Measurements from ENCODE around the gene AP3B2. TPM values are rescaled to one million over a fixed set of nuclear protein-coding genes. Genes with fewer than 3 reads are reported as not detected.
A peak's percentile ranks its signal among the peaks of the same experiment; 100 is the strongest.
"Not testable (repeated sequence)": the region's sequence is repeated elsewhere in the genome, so short reads cannot be mapped to it uniquely, and the experiment has no call there.

The AP3B2 gene, protein sequence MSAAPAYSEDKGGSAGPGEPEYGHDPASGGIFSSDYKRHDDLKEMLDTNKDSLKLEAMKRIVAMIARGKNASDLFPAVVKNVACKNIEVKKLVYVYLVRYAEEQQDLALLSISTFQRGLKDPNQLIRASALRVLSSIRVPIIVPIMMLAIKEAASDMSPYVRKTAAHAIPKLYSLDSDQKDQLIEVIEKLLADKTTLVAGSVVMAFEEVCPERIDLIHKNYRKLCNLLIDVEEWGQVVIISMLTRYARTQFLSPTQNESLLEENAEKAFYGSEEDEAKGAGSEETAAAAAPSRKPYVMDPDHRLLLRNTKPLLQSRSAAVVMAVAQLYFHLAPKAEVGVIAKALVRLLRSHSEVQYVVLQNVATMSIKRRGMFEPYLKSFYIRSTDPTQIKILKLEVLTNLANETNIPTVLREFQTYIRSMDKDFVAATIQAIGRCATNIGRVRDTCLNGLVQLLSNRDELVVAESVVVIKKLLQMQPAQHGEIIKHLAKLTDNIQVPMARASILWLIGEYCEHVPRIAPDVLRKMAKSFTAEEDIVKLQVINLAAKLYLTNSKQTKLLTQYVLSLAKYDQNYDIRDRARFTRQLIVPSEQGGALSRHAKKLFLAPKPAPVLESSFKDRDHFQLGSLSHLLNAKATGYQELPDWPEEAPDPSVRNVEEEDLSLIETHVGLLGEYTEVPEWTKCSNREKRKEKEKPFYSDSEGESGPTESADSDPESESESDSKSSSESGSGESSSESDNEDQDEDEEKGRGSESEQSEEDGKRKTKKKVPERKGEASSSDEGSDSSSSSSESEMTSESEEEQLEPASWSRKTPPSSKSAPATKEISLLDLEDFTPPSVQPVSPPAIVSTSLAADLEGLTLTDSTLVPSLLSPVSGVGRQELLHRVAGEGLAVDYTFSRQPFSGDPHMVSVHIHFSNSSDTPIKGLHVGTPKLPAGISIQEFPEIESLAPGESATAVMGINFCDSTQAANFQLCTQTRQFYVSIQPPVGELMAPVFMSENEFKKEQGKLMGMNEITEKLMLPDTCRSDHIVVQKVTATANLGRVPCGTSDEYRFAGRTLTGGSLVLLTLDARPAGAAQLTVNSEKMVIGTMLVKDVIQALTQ
- total RNA-seq: not detected in 2 replicates

DNA sequence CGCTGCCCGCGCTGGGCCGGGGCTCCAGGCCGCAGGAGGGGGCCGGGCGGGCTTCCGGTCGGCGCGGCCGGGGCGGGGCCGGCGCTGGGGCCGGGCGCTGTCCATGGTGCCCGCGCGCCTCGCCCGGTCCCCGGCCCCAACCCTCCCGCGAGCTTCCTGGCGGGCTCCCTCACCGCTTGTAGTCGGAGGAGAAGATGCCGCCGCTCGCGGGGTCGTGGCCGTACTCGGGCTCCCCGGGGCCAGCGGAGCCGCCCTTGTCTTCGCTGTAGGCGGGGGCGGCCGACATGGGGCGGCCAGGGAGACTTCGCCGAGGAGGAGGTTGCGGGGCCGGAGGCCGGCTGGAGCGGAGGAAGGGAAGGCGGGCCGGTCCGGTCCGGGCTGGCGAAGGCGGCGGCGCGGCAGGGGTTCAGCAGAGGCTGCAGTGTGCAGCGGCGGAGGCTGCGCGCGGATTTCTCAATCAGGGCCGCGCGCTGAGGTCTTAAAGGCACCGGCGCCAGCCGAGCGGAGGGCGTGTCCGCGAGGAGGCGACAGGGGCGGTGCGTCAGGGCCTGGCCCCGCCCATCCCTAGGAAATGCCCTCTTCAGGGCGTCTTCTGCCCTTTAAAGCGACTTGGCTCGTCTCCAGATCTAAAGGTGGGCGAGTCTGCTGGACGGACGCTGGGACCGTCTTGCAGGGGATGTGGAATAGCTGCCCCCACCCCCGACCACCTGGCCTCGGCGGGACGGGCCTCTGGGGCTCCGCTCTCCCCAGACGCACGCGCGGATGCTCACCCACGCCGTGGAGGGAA is at the start of gene AP3B2:
AP3B2 (minus strand) TSS at position 455 of the 787 bp plus-strand sequence; CDS start at position 286, 169 bp downstream.
- no peak for DNase-seq (ENCODE audit: low read depth, low spot score)

DNA sequence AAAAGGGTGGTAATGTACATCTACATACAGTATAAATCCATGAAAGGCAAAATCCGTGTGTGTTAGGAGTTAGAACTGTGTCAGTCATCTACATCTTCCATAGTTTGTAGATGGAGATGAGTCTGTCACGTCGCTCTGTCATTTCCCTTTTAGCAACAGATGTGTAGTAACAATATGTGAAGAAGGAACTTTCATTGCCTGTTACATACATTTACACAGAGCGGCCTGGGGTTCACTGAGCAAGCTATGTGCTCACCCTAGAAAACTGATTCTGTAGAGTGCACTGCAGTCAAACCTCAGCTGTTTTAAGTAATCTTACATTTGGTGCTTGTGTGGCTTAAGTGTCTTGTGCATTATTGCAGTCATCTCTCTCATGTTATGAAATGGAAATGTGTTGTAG is 41.6 kb upstream of the AP3B2 start:
- DNase-seq (ENCODE audit: low read depth, low spot score): no peak

DNA sequence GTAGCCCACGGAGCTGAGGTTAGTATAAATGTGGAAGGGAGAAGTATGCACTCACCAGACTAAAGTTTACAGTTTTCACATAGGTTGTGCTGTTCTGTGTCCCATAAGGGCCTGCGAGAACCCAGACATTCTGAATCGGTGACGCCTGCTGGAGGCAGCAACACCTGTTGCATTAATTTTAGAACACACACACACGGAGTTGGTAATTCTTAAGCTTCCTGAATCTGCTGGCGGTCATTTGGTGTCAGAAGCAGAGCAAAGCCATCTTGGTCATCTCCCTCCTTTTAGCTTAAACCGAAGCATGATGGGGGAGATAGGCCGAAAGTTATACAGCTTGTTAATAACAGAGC is 41.1 kb upstream of the AP3B2 start:
- no peak for DNase-seq (ENCODE audit: low read depth, low spot score)

DNA sequence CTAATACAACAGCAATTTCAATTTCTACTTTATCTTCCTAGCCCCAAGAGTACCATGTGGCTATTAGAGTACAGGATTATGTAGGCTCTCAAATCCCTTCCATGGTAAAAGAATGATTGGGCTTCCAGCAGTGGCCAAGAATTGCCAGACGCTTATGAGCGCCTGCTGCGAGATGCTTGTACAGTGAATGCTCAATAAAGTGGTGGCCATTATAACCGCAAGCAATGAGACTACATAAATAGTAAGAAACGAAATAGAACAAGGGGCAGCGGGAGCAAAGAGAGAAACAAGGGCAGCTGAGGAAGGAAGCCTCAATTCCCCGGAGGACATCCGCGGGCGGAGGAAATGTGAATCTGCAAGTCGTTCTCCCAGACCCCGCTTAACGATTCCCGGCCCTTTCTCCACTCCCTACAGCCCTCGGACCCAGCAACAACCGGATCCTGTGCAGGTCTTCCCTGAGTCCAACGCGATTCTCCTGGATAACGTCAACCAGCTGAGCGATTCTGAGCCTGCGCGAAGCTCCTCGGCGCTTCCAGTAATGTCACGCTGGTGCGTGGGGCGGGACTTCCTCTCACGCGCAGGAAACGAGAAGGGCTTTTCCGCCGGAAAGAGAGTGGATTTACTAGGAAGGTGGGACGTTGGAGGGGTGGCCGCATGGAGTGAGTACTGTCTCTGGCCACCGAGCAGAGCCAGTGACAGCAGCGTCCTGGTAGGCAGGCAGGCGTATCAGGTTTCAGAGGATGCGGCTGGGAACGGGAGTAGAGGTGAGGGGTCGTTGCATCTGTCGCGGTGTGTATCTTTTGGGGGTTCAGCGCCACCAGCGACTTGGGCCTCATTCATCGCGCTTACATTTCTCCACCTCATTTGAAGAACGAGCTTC is 40.5 kb upstream of the AP3B2 start:
- peak; percentile 81 for DNase-seq (ENCODE audit: low read depth, low spot score)

DNA sequence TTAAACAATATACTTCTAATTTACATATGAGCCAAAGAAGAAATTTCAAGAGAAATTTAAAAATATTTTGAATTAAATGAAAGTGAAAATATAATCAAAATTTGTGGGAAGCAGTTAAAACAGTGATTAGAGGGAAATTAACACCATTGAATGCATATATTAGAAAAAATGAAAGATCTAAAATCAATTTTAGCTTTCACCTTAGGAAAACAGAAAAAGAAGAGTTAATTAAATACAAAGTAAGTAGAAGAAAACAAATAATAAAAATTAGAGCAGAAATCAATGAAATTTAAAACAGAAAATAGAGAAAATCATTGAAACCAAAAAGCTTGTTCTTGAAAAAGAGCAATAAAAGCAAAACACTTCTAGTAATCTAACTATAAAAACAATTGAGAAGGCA is 38.6 kb upstream of the AP3B2 start:
- no peak for DNase-seq (ENCODE audit: low read depth, low spot score)

DNA sequence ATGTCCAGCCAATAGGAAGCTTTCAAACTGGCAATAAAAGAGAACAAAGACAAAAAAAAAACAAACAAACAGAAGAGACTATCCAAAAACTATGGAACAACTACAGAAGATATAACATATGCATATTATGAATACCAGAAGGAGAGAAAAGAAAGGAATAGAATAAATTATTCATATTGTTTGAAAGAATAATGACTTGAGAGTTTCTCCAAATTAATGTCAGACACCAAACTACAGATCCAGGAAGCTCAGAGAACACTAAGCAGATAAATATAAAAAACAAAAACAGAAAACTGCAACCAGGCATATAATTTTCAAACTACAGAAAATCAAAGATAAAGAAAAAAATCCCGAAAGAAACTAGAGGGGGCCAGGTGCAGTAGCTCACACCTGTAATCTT is 34.1 kb upstream of the AP3B2 start:
- no peak for DNase-seq (ENCODE audit: low read depth, low spot score)

DNA sequence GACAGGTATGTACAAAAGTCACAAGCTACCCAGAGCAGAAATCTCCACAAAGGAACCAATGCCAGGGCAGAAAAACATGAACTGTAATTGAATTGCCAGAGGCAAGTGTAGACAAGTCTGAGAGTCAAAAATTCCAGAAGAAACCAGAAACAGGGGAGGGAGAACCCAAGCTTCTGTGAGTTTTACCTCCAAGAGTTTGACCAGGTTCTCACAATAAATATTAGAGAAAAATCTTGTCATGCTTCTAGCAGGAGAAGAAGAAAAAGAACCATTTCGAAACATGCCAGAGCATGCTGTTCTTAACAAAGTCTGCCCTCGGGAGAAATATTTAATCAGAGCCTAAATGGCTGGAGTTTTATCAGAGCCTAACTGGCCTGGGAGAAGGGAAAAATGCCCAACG is 32.5 kb upstream of the AP3B2 start:
- DNase-seq (ENCODE audit: low read depth, low spot score): no peak

DNA sequence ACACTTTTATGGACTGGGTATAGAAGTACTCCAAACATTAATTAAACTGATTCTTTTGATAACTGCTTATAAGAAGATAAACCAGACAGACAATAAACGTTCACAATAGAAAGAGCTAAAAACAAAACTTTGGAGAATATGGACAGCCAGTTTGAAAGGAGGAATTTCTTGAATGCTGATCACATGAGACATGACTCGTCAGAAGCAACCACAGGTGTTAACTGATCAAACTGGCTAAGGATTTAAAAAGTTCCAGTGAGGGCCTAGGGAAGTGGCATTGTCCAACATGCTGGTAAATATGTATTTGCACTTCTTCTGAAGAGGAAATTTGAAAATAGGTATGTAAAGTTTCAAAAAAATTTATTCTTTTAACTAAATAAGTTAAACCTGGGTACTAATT is 29.4 kb upstream of the AP3B2 start:
- DNase-seq (ENCODE audit: low read depth, low spot score): no peak

DNA sequence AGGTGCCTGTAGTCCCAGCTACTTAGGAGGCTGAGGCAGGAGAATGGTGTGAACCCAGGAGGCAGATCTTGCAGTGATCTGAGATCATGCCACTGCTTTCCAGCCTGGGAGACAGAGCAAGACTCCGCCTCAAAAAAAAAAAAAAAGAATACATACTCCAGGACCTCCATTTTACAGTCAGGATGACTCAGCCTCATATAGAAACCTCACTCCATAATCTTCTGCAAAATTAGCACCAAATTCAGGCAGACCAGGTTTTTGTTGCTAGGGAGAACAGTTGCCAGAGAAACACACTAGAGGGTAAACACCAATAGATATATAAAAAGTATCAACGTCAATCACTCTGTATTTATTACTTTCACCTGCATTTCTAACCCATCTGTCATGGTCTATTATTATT is 28.3 kb upstream of the AP3B2 start:
- no peak for DNase-seq (ENCODE audit: low read depth, low spot score)

DNA sequence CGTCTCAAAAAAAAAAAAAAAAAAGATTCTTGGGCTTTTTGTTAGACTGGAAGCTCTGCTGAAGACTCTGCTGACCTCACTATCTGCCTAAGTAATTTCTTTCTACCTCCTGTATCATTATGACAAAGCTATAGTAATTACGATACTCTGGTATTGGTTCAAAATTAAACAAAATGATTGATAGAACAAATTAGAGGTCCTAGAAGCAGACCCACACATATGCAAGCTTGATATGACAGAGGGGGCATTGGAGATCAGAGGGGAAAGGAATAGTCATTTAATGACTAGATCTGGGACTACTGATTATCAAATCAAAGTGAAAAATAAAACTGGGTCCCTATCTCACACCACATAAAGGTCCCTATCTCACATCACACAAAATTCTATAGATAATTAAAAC is 21.9 kb upstream of the AP3B2 start:
- DNase-seq (ENCODE audit: low read depth, low spot score): no peak

DNA sequence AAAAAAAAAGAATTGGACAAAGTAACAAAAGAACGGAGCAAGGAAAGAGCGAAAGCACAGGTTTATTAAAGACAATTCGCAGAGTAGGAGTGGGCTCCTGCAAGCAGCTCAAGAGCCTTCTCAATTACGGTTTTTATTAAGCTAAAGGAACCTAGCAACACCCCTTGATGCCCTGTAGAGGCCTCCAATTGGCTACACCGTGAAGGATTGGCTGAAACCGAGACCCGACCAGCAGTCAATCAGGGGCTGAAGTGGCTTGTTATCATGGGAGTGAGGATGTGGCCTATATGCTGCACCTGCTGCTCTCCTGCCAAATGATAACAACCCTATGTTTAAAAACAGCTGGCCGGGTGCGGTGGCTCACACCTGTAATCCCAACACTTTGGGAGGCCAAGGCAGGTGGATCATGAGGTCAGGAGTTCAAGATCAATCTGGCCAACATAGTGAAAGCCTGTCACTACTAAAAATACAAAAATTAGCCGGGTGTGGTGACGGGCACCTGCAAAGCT is 20.4 kb upstream of the AP3B2 start:
- no peak for DNase-seq (ENCODE audit: low read depth, low spot score)

DNA sequence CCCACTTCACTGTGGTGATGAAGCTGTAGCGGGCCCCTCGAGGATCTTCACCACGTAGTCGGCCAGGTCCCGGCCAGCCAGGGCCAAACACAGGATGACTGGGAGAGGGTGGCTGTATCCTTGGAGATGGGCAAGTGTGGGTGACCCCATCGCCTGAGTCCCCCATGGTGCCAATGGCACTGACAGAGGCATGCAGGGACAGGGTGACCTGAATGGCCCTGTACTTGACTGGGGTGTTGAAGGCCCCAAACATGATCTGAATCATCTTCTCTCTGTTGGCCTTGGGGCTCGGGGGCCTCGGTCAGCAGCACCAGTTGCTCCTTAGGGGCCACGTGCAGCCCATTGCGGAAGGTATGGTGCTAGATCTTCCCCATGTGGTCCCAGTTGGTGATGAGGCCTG is 17.1 kb upstream of the AP3B2 start:
- no peak for DNase-seq (ENCODE audit: low read depth, low spot score)

DNA sequence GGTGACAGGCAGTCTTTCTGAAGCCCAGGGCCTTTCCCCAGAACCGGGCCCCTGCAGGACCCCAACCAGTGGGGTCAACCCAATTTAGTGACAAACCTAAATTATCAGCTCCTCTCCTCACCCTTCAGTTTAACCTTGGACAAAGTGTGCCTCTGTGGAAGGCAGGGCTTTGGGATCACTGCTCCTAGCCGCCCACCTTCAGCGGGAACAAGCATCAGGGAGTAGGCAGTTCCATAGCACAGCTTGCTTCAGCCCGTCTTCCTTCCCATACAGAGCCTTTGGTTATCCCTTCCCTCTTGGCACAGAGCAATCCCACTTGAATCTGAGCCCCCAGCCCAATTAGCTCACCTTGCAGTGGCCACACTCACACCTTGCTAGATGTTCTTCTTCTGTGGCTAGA is 5.3 kb upstream of the AP3B2 start:
- DNase-seq (ENCODE audit: low read depth, low spot score): no peak

DNA sequence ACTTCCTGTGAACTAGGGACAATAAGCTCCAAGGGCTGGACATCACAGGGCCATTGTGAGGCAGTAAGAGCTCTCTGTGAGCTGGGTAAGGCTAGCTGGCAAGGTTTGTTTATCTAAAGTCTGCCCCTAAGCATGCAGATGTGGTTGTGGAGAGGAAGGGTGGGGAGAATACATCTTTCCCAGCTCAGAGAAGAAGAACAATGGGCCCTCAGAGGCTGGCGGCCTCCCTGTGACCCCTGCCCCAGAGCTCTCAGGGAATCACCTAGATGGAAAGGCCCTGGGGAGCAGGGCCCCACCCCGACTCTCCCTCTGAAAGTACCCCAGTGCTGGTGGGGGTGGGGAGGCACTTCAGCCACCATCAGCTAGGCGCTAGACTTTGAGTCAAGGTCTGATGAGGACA is 4.3 kb upstream of the AP3B2 start:
- DNase-seq (ENCODE audit: low read depth, low spot score): no peak

DNA sequence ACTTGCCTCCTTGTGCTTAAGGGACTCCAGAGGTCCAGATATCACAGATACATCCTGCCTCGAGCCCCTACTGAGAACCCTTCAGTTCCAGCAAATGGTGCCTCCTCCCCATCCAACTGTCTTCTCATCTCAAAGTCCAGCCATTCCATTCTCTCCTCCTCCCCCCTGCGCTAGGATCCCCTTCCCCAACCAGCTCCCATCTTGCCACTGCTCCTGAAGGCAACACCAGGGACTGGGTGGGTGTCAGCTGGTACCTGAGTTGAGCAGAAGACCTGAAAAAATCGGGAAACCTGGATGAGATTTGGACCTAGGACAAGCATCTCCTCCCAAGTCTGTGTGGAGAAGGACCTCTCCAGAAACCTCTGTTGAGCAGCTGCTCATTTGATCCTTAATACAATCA is 2.4 kb upstream of the AP3B2 start:
- no peak for DNase-seq (ENCODE audit: low read depth, low spot score)

DNA sequence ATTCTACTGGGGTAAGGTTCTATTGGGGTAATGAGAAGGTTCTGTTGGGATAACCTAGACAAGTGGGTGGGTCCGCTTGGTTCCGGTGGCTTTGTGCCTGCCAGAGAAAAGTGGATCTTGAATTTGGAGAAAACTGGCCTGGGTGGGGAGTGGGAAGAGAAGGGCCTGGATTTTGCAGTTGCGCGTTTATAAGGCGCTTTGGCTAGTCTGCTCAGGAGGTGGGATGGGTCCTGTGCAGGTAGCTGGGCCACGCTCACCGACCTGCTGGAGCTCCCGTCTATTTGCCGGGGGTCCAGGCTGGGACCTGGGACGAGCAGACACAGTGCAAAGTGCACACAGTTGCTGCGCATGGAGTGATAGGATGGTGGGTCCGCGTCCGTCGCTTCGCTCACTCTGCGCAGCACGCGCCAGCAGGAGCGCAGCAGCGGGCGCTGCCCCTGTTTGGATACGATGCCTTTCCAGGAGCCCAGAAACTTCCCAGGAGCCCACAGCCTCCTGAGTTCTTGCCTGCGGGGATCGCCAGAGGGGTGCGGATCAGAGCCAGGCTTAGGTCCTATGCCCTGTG is 1.3 kb upstream of the AP3B2 start:
- DNase-seq (ENCODE audit: low read depth, low spot score): no peak

DNA sequence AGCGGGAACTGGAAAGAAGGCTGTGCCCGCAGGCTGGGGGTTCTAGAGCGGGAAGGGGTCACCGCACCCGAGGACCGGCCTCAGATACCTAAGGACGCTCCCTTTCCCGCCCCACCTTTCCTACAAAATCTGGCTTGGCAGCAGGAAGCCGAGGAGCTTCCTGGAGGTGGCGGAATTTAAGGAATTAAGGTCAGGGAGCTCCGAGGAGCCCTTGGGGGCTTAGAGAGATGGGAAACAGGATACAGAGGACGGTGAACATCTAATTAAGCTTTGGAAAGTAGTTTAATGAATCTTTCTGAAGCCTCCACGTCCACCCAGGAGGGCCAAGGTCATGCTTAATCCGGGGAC is 507 bp upstream of the AP3B2 start:
- DNase-seq (ENCODE audit: low read depth, low spot score): no peak

DNA sequence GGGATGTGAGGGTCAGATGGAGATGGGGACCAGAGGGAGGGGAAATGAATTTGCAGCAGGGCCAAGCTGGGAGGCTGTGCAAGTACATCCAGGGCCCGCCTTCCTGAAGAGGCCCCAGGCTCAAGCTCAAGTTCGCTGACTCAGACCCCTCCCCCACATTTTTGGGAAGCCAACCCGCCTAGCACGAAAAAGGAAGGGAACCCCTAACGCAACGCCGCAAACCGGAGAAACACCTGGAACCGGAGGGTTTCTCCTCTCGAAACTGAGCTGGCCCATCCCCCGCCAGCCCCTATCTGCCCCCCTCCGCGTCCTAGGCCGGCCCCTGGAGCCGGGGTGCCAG is 624 bp downstream of the AP3B2 start:
- no peak for DNase-seq (ENCODE audit: low read depth, low spot score)

DNA sequence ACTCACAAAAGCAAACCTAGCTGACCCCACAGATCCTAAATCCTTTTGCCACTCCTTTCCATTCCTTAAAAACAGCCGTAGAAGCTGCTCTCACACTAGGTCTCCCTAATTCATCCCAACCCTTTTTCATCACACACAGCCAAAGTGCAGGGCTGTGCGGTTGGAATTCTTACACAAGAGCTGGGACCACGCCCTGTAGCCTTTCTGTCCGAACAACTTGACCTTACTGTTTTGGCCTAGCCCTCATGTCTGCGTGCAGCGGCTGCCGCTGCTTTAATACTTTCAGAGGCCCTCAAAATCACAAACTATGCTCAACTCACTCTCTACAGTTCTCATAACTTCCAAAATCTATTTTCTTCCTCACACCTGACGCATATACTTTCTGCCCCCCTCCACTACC is 3.8 kb downstream of the AP3B2 start:
- DNase-seq (ENCODE audit: low read depth, low spot score): not testable (repeated sequence)

DNA sequence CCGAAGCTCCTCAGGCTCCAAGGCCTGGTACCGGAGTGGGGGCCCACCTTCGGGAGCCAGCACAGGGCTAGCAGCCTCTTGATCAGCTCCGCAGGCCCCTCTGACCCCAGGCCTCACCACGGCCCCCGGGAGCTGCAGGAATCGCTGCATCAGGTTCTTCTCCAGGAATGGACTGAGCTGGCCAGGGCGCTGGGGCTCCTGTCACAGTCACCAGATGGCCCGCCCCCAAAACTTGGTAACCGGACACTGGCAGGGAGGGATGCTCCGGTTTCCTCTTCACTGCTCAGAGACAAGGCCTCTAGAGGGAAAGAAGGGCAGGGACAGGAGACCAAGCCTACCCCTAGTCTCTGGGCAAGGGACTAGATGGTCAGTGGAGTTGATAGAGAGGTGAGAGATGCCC is 9.9 kb downstream of the AP3B2 start:
- no peak for DNase-seq (ENCODE audit: low read depth, low spot score)
